Measurements from ENCODE around the gene TTC5.
"Not testable (repeated sequence)": the region's sequence is repeated elsewhere in the genome, so short reads cannot be mapped to it uniquely, and the experiment has no call there.

Gene TTC5

GRCh38 chr14:20305265-20306078, at the start of gene TTC5:
TSS of gene TTC5 (minus strand) at chr14:20305951. CDS start at chr14:20305937, 14 bp downstream.
- peak; percentile 79 to 82 for DNase-seq (ENCODE audit: low read depth in 2 of 2)

GRCh38 chr14:20350860-20351259, 45.1 kb upstream of the TTC5 start:
- no peak for DNase-seq (ENCODE audit: low read depth in 2 of 2)

GRCh38 chr14:20350282-20350681, 44.5 kb upstream of the TTC5 start:
- DNase-seq (ENCODE audit: low read depth in 2 of 2) = no peak

- DNase-seq (ENCODE audit: low read depth in 2 of 2) = no peak
Observed at GRCh38 chr14:20347747-20348146, 42.0 kb upstream of the TTC5 start.

- DNase-seq (ENCODE audit: low read depth in 2 of 2) = no peak
Observed at GRCh38 chr14:20346713-20347112, 41.0 kb upstream of the TTC5 start.

GRCh38 chr14:20345366-20345765, 39.6 kb upstream of the TTC5 start:
- DNase-seq (ENCODE audit: low read depth in 2 of 2) = no peak

GRCh38 chr14:20343862-20344220, 38.1 kb upstream of the TTC5 start:
- DNase-seq (ENCODE audit: low read depth in 2 of 2) = no peak

GRCh38 chr14:20343092-20343861, 37.5 kb upstream of the TTC5 start, which contains the start of gene PARP2:
TSS of gene PARP2 (plus strand) at chr14:20343635. CDS start at chr14:20343642, 7 bp downstream.
- DNase-seq (ENCODE audit: low read depth in 2 of 2) = peak; percentile 93 to 95

- no peak for DNase-seq (ENCODE audit: low read depth in 2 of 2)
Observed at GRCh38 chr14:20341646-20342045, 35.9 kb upstream of the TTC5 start.

GRCh38 chr14:20341032-20341431, 35.3 kb upstream of the TTC5 start:
- DNase-seq (ENCODE audit: low read depth in 2 of 2) = not testable (repeated sequence)

GRCh38 chr14:20334017-20334416, 28.3 kb upstream of the TTC5 start:
- DNase-seq (ENCODE audit: low read depth in 2 of 2) = no peak

- no peak for DNase-seq (ENCODE audit: low read depth in 2 of 2)
Observed at GRCh38 chr14:20333494-20333841, 27.7 kb upstream of the TTC5 start.

- no peak for DNase-seq (ENCODE audit: low read depth in 2 of 2)
Observed at GRCh38 chr14:20332788-20333493, 27.2 kb upstream of the TTC5 start, which contains the start of gene CCNB1IP1. TSS of gene CCNB1IP1 (minus strand) at chr14:20333279. CDS start at chr14:20316523, 16,756 bp downstream.

- DNase-seq (ENCODE audit: low read depth in 2 of 2) = no peak
Observed at GRCh38 chr14:20332431-20332787, 26.7 kb upstream of the TTC5 start.

GRCh38 chr14:20331053-20331613, 25.4 kb upstream of the TTC5 start:
- no peak for DNase-seq (ENCODE audit: low read depth in 2 of 2)

GRCh38 chr14:20329355-20329754, 23.6 kb upstream of the TTC5 start:
- DNase-seq (ENCODE audit: low read depth in 2 of 2) = no peak

GRCh38 chr14:20328705-20329104, 23.0 kb upstream of the TTC5 start:
- no peak for DNase-seq (ENCODE audit: low read depth in 2 of 2)

- no peak for DNase-seq (ENCODE audit: low read depth in 2 of 2)
Observed at GRCh38 chr14:20327005-20327869, 21.5 kb upstream of the TTC5 start.

GRCh38 chr14:20317720-20318119, 12.0 kb upstream of the TTC5 start:
- no peak for DNase-seq (ENCODE audit: low read depth in 2 of 2)

- no peak for DNase-seq (ENCODE audit: low read depth in 2 of 2)
Observed at GRCh38 chr14:20314026-20314425, 8.3 kb upstream of the TTC5 start.

GRCh38 chr14:20306079-20306423, 300 bp upstream of the TTC5 start:
- no peak for DNase-seq (ENCODE audit: low read depth in 2 of 2)

Measured in stimulated activated CD8-positive, alpha-beta memory T cell treated with anti-CD3 and anti-CD28 coated beads, Interleukin-2, amount 100 ng/mL, for 48 hours (primary cell).